Loucy (cell line): ENCODE data around the gene CBX8.

Experiments used
- EZH2phosphoT487 ChIP-seq: fragments of 200-600 bp; IDR thresholded peaks from 2 replicates; pipeline ENCODE4 v1.6.1; 2018; ENCODE audit warnings: antibody characterized with exemption, mild to moderate bottlenecking, moderate library complexity, borderline replicate concordance
- TF ChIP-seq, protein P1 (sequence below): fragments of 200-600 bp; sonication (generic); conservative IDR thresholded peaks from 2 replicates; pipeline ENCODE4 v1.5.1; 2014; ENCODE audit warnings: mild to moderate bottlenecking, antibody characterized with exemption, low read length

DNA sequence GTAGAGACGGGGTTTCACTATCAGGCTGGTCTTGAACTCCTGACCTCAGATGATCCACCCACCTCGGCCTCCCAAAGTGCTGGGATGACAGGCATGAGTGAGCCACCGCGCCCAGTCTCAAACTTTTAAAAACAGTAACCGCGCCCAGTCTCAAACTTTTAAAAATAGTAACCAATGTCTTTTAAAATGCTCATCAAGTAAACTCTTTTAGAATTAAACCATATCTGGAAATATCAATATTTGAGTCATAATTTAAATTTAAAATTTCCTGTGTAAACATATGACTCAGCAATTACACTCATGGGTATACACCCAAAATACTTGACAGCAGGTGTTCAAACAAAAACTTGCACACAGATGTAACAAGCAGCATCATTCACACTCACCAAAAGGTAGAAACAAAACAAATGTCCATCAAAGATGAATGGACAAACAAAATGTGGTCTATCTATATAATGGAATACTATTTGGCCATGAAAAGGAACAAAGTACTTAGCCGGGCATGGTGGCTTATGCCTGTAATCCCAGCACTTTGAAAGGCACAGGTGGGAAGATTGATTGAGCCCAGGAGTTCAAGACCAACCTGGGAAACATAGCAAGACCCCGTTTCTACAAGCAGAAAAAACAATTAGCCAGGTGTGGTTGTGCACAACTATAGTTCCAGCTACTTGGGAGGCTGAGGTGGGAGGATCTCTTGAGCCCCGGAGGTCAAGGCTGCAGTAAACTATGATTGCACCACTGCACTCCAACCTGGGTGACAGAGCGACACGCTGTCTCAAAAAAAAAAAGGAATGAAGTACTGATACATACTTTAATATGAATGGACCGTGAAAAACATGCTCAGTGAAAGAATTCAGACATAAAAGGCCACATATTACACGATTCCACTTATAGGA lies 46.0 kb downstream of the CBX8 start:
- TF ChIP-seq, protein P1, sequence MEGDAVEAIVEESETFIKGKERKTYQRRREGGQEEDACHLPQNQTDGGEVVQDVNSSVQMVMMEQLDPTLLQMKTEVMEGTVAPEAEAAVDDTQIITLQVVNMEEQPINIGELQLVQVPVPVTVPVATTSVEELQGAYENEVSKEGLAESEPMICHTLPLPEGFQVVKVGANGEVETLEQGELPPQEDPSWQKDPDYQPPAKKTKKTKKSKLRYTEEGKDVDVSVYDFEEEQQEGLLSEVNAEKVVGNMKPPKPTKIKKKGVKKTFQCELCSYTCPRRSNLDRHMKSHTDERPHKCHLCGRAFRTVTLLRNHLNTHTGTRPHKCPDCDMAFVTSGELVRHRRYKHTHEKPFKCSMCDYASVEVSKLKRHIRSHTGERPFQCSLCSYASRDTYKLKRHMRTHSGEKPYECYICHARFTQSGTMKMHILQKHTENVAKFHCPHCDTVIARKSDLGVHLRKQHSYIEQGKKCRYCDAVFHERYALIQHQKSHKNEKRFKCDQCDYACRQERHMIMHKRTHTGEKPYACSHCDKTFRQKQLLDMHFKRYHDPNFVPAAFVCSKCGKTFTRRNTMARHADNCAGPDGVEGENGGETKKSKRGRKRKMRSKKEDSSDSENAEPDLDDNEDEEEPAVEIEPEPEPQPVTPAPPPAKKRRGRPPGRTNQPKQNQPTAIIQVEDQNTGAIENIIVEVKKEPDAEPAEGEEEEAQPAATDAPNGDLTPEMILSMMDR = no peak
- no peak for TF ChIP-seq EZH2phosphoT487
